Endothelial cell of umbilical vein (primary cell): Measurements from ENCODE around the gene TUB. TPM values are rescaled to one million over a fixed set of nuclear protein-coding genes. Genes with fewer than 3 reads are reported as not detected.

Source experiments
- BruUV-seq: library from RNA; stranded (reverse); fragments of 400-500 nt; replicated peaks from 2 replicates; lab custom pipeline; 2021; lab: Mats Ljungman, UMichigan
- CTCF ChIA-PET: fragments of 300-600, 350-600 bp; sonication (Branson Sonifier 250); formaldehyde crosslinking; loops from one replicate; lab custom pipeline; 2021; ENCODE audit warnings: antibody characterized with exemption, inconsistent platforms; lab: Charles Lee
- POLR2A ChIA-PET: fragments of 300-600, 350-600 bp; sonication (Branson Sonifier 250); formaldehyde crosslinking; loops from one replicate; lab custom pipeline; 2021; ENCODE audit warnings: antibody characterized with exemption, inconsistent platforms; lab: Charles Lee
- DNase-seq: peaks from one replicate; pipeline ENCODE4 v3.0.0-alpha.2; 2011; ENCODE audit warnings: low read depth, low spot score
- FAIRE-seq: peaks from 2 replicates; lab custom pipeline; 2011; peaks lifted over from hg19 to GRCh38; lab: Jason Lieb, UNC
- H2AFZ ChIP-seq: 2 replicates; pipeline ENCODE4 v1.6.0; 2012; ENCODE audit warnings: low read depth, low read length, control low read depth, inconsistent platforms
- H3K27ac ChIP-seq: 2 replicates; pipeline ENCODE4 v1.5.1; 2011; ENCODE audit warnings: low read depth, mild to moderate bottlenecking, control low read depth, low read length, moderate library complexity; ENCODE audit not compliant: insufficient read depth
- H3K27me3 ChIP-seq, 2 experiments: 2 replicates each; pipeline versions ENCODE4 v1.6.0 to v1.6.1; 2011; ENCODE audit warnings: low read length in 2 of 2, mixed read lengths in 1 of 2; ENCODE audit not compliant: control insufficient read depth in 2 of 2, insufficient read depth in 2 of 2
- H3K36me3 ChIP-seq, 2 experiments: 2 replicates in 1 of 2; 3 replicates in 1 of 2; pipeline ENCODE4 v1.5.1; 2011; ENCODE audit warnings: low read length in 2 of 2, mild to moderate bottlenecking in 1 of 2, moderate library complexity in 1 of 2; ENCODE audit not compliant: control insufficient read depth in 2 of 2, insufficient read depth in 2 of 2; ENCODE audit errors: extremely low read depth in 1 of 2
- H3K4me1 ChIP-seq: 3 replicates; pipeline ENCODE4 v1.5.1; 2011; ENCODE audit warnings: mild to moderate bottlenecking, low read length; ENCODE audit not compliant: control insufficient read depth, insufficient read depth; ENCODE audit errors: extremely low read depth
- H3K4me2 ChIP-seq: 2 replicates; pipeline ENCODE4 v1.6.1; 2011; ENCODE audit warnings: low read length, control low read depth, mixed read lengths; ENCODE audit not compliant: insufficient read depth
- H3K4me3 ChIP-seq, 3 experiments: fragments of 200-600 bp in 1 of 3; sonication (generic), shearing (Covaris generic) in 1 of 3; replicated peaks in 1 of 3; 2 replicates each; pipeline ENCODE4 v1.5.1; 2011 to 2016; ENCODE audit warnings: control low read depth in 3 of 3, low read length in 3 of 3, mild to moderate bottlenecking in 2 of 3, inconsistent platforms in 1 of 3, low read depth in 1 of 3, moderate library complexity in 1 of 3; ENCODE audit not compliant: insufficient read depth in 1 of 3
- H3K79me2 ChIP-seq: 2 replicates; pipeline ENCODE4 v1.6.0; 2012; ENCODE audit warnings: low read length, inconsistent platforms; ENCODE audit not compliant: control insufficient read depth, insufficient read depth
- H3K9ac ChIP-seq: replicated peaks from 2 replicates; pipeline ENCODE3; 2011; ENCODE audit warnings: low read length, control low read depth; ENCODE audit not compliant: insufficient read depth; ENCODE audit errors: extremely low read depth
- H3K9me1 ChIP-seq: replicated peaks from 3 replicates; pipeline ENCODE4 v1.6.0; 2011; ENCODE audit warnings: mild to moderate bottlenecking, low read length; ENCODE audit not compliant: control insufficient read depth, insufficient read depth; ENCODE audit errors: extremely low read depth
- H3K9me3 ChIP-seq: replicated peaks from 2 replicates; pipeline ENCODE4 v1.5.1; 2012; ENCODE audit warnings: low read length, inconsistent platforms; ENCODE audit not compliant: control insufficient read depth, insufficient read depth
- H4K20me1 ChIP-seq: replicated peaks from 2 replicates; pipeline ENCODE3; 2011; ENCODE audit warnings: mild to moderate bottlenecking, low read length; ENCODE audit not compliant: control insufficient read depth, insufficient read depth; ENCODE audit errors: extremely low read depth
- CTCF ChIP-seq, 2 donors: IDR thresholded peaks; 1 replicate in 1 of 2; 2 replicates in 1 of 2; pipeline ENCODE4 v1.5.1; 2011; ENCODE audit warnings: low read length in 2 of 2, mild to moderate bottlenecking in 2 of 2, moderate library complexity in 2 of 2, control low read depth in 1 of 2, inconsistent platforms in 1 of 2, low read depth in 1 of 2; ENCODE audit not compliant: insufficient read depth in 1 of 2; ENCODE audit errors: extremely low read depth in 1 of 2
- EZH2 ChIP-seq: IDR thresholded peaks from 2 replicates; pipeline ENCODE4 v1.6.1; 2012; ENCODE audit warnings: borderline replicate concordance, low read depth, mild to moderate bottlenecking, moderate library complexity, low read length, inconsistent platforms; ENCODE audit not compliant: severe bottlenecking
- FOS ChIP-seq: IDR thresholded peaks from 2 replicates; pipeline ENCODE4 v1.6.1; 2011; ENCODE audit warnings: mild to moderate bottlenecking, low read length, moderate library complexity, borderline replicate concordance; ENCODE audit not compliant: insufficient read depth
- GATA2 ChIP-seq: IDR thresholded peaks from 2 replicates; pipeline ENCODE4 v1.7.0; 2011; ENCODE audit warnings: low read depth, mild to moderate bottlenecking, moderate library complexity, mixed read lengths, low read length; ENCODE audit not compliant: insufficient read length, insufficient read depth
- JUN ChIP-seq: IDR thresholded peaks from 2 replicates; pipeline ENCODE4 v1.6.1; 2011; ENCODE audit warnings: borderline replicate concordance, low read depth; ENCODE audit not compliant: insufficient read length, insufficient read depth
- MAX ChIP-seq: IDR thresholded peaks from 2 replicates; pipeline ENCODE4 v1.6.1; 2011; ENCODE audit not compliant: insufficient read depth, insufficient read length
- MYC ChIP-seq: IDR thresholded peaks from one replicate; pipeline ENCODE4 v1.6.1; 2011; ENCODE audit warnings: mild to moderate bottlenecking, low read depth, low read length
- POLR2A ChIP-seq: IDR thresholded peaks from 2 replicates; pipeline ENCODE4 v1.6.1; 2012; ENCODE audit warnings: low read depth, mild to moderate bottlenecking, control low read depth, low read length
- POLR2AphosphoS5 ChIP-seq: IDR thresholded peaks from 2 replicates; pipeline ENCODE4 v1.6.1; 2012; ENCODE audit warnings: low read depth, mild to moderate bottlenecking, control low read depth, low read length, moderate library complexity; ENCODE audit not compliant: insufficient read depth
- dilution Hi-C: fragments of 300-500 bp; cut with MboI; formaldehyde crosslinking; loops from one replicate; pipeline ENCODE4 v1.15.0; 2019; ENCODE audit warnings: low sequenced_read_pairs; ENCODE audit not compliant: extremely low pct_ligation_motif_present
- intact Hi-C: fragments of 100-400 bp; cut with micrococcal nuclease; formaldehyde crosslinking; loops from one replicate; pipeline ENCODE4 v1.10.0; 2022
- polyA plus RNA-seq, 4 experiments: library from polyadenylated mRNA; depleted of rRNA in 3 of 4; stranded (reverse) in 3 of 4; unstranded in 1 of 4; fragments of >200 nt; gene quantifications; 2 replicates each; pipeline versions ENCODE4 v1.2.1 to v1.2.3, GENCODE V29; 2011 to 2012; ENCODE audit warnings: missing spikeins in 1 of 4
- total RNA-seq: library from RNA; stranded (reverse); gene quantifications from 2 replicates; pipeline ENCODE4 v1.2.3, GENCODE V29; 2021

Gene TUB
- total and polyA plus RNA-seq, 2 donors (not counting 3 experiments of a cell fraction or from before 2014, with no cell fraction given): 2.3 to 3.9 TPM

GRCh38 chr11:8055836-8056526 is 25.0 kb upstream of the TUB start:
- H3K4me3 ChIP-seq: no peak overlapping the region
- FAIRE-seq (no peak), DNase-seq (no peak)
- BruUV-seq: no TSS peak
- intact Hi-C loops: no loop called here
- H3K36me3 ChIP-seq: no peaks in the 10 kb centered on the region
- H4K20me1 ChIP-seq: no peaks in the 10 kb centered on the region
- TF ChIP-seq POLR2AphosphoS5: no peak
- no peak for TF ChIP-seq MAX
- no peak for TF ChIP-seq MYC
- TF ChIP-seq GATA2: no peak
- no peak for TF ChIP-seq FOS
- TF ChIP-seq JUN: no peak
- TF ChIP-seq CTCF (IDR thresholded peaks at IDR 0.05; ENCODE audit: extremely low read depth in 1 of 2, insufficient read depth in 1 of 2, low read depth in 1 of 2, low read length in 2 of 2): no peak
- TF ChIP-seq EZH2: no peak
- no peak for TF ChIP-seq POLR2A
- dilution Hi-C loops: no loop called here
- POLR2A ChIA-PET: no interaction called here
- H3K4me1 ChIP-seq: no peaks in the 10 kb centered on the region
- H3K27ac ChIP-seq: no peak overlapping the region
- peaks cover 0 to 8% of the 10 kb centered on the region in 2 experiments for H3K27me3 ChIP-seq
- no peaks in the 10 kb centered on the region for H3K79me2 ChIP-seq
- H2AFZ ChIP-seq: no peak overlapping the region
- H3K4me2 ChIP-seq: no peak overlapping the region
- H3K9ac ChIP-seq: no peak overlapping the region
- CTCF ChIA-PET: interaction anchor here (1.2 to 3.1 kb wide), 3 partner anchors 17 to 49 kb away, joined by 3 to 14 read pairs (median 6); no protein-coding TSS in a partner anchor
- H3K9me1 ChIP-seq: no peaks in the 10 kb centered on the region
- H3K9me3 ChIP-seq: no peaks in the 10 kb centered on the region
